Measurements from ENCODE around the gene PGP. TPM values are rescaled to one million over a fixed set of nuclear protein-coding genes. Genes with fewer than 3 reads are reported as not detected.
"Not testable (repeated sequence)": the region's sequence is repeated elsewhere in the genome, so short reads cannot be mapped to it uniquely, and the experiment has no call there.

The PGP gene
- total RNA-seq, 1 donor from 2014 or later, result 36.1 TPM

- Mint-ChIP-seq H3K36me3 (ENCODE audit: low read depth) (peaks cover 47% of the 10 kb centered on the region), H3K27ac (no peak overlapping the region), H3K9me3 (no peaks in the 10 kb centered on the region), H3K4me1 (ENCODE audit: low read depth) (peaks cover 27% of the 10 kb centered on the region), H3K27me3 (ENCODE audit: low read depth) (no peaks in the 10 kb centered on the region), H3K4me3 (ENCODE audit: low read depth) (no peak overlapping the region)
- DNase-seq (ENCODE audit: low spot score), result no peak
- intact Hi-C loops (cut with micrococcal nuclease), result no loop called here
Observed at GRCh38 chr16:2209258-2210008, 5.2 kb downstream of the PGP start.

GRCh38 chr16:2208772-2209171 lies 5.9 kb downstream of the PGP start:
- H3K4me1 Mint-ChIP-seq (ENCODE audit: low read depth), result peaks cover 29% of the 10 kb centered on the region
- no peak overlapping the region for H3K4me3 Mint-ChIP-seq (ENCODE audit: low read depth)
- H3K27ac Mint-ChIP-seq, result no peak overlapping the region
- no peaks in the 10 kb centered on the region for H3K9me3 Mint-ChIP-seq
- peaks cover 47% of the 10 kb centered on the region for H3K36me3 Mint-ChIP-seq (ENCODE audit: low read depth)
- intact Hi-C loops (cut with micrococcal nuclease), result no loop called here
- no peaks in the 10 kb centered on the region for H3K27me3 Mint-ChIP-seq (ENCODE audit: low read depth)
- no peak for DNase-seq (ENCODE audit: low spot score)

- Mint-ChIP-seq H3K27me3 (ENCODE audit: low read depth) (no peaks in the 10 kb centered on the region), H3K27ac (no peak overlapping the region), H3K4me1 (ENCODE audit: low read depth) (peaks cover 28% of the 10 kb centered on the region), H3K9me3 (no peaks in the 10 kb centered on the region), H3K4me3 (ENCODE audit: low read depth) (no peak overlapping the region), H3K36me3 (ENCODE audit: low read depth) (peaks cover 43% of the 10 kb centered on the region)
- intact Hi-C loops (cut with micrococcal nuclease), result no loop called here
- DNase-seq (ENCODE audit: low spot score), result no peak
Observed at GRCh38 chr16:2208308-2208707, 6.3 kb downstream of the PGP start.

GRCh38 chr16:2207872-2208271 lies 6.8 kb downstream of the PGP start:
- no peak for DNase-seq (ENCODE audit: low spot score)
- Mint-ChIP-seq H3K36me3 (ENCODE audit: low read depth) (peaks cover 38% of the 10 kb centered on the region), H3K27me3 (ENCODE audit: low read depth) (no peaks in the 10 kb centered on the region), H3K4me3 (ENCODE audit: low read depth) (peak overlapping the region; percentile 64), H3K9me3 (no peaks in the 10 kb centered on the region), H3K27ac (peak overlapping the region; percentile 25), H3K4me1 (ENCODE audit: low read depth) (peaks cover 25% of the 10 kb centered on the region)
- intact Hi-C loops (cut with micrococcal nuclease), result no loop called here

GRCh38 chr16:2206780-2207433 lies 7.7 kb downstream of the PGP start:
- intact Hi-C loops (cut with micrococcal nuclease), result no loop called here
- H3K27ac Mint-ChIP-seq, result peak overlapping the region; percentile 25
- H3K9me3 Mint-ChIP-seq, result no peaks in the 10 kb centered on the region
- peaks cover 19% of the 10 kb centered on the region for H3K4me1 Mint-ChIP-seq (ENCODE audit: low read depth)
- peaks cover 6% of the 10 kb centered on the region for H3K27me3 Mint-ChIP-seq (ENCODE audit: low read depth)
- peak overlapping the region; percentile 74 for H3K4me3 Mint-ChIP-seq (ENCODE audit: low read depth)
- no peak for DNase-seq (ENCODE audit: low spot score)
- H3K36me3 Mint-ChIP-seq (ENCODE audit: low read depth), result peaks cover 30% of the 10 kb centered on the region

GRCh38 chr16:2206420-2206779 lies 8.2 kb downstream of the PGP start:
- Mint-ChIP-seq H3K4me1 (ENCODE audit: low read depth) (peaks cover 18% of the 10 kb centered on the region), H3K27me3 (ENCODE audit: low read depth) (peaks cover 10% of the 10 kb centered on the region), H3K36me3 (ENCODE audit: low read depth) (peaks cover 26% of the 10 kb centered on the region), H3K27ac (peak overlapping the region; percentile 44), H3K4me3 (ENCODE audit: low read depth) (peak overlapping the region; percentile 74), H3K9me3 (no peaks in the 10 kb centered on the region)
- DNase-seq (ENCODE audit: low spot score), result no peak
- intact Hi-C loops (cut with micrococcal nuclease), result no loop called here

GRCh38 chr16:2205967-2206313 lies 8.7 kb downstream of the PGP start:
- peak overlapping the region; percentile 74 for H3K4me3 Mint-ChIP-seq (ENCODE audit: low read depth)
- DNase-seq (ENCODE audit: low spot score), result no peak
- intact Hi-C loops (cut with micrococcal nuclease), result loop anchor here (1.0 kb wide), 1 partner anchor 17 kb away; the partner anchor contains the start of gene E4F1
- H3K27ac Mint-ChIP-seq, result peak overlapping the region; percentile 69
- peaks cover 18% of the 10 kb centered on the region for H3K4me1 Mint-ChIP-seq (ENCODE audit: low read depth)
- no peaks in the 10 kb centered on the region for H3K9me3 Mint-ChIP-seq
- peaks cover 10% of the 10 kb centered on the region for H3K27me3 Mint-ChIP-seq (ENCODE audit: low read depth)
- peaks cover 26% of the 10 kb centered on the region for H3K36me3 Mint-ChIP-seq (ENCODE audit: low read depth)

GRCh38 chr16:2205104-2205966 lies 9.3 kb downstream of the PGP start, which contains the start of gene MLST8:
Gene MLST8 (plus strand): TSS chr16:2205454. CDS start chr16:2206086, 632 bp downstream.
- peak within 1 kb of the TSS; percentile 69 for H3K27ac Mint-ChIP-seq
- no peaks in the 10 kb centered on the region for H3K9me3 Mint-ChIP-seq
- H3K36me3 Mint-ChIP-seq (ENCODE audit: low read depth), result peaks cover 26% of the 10 kb centered on the region
- peaks cover 12% of the 10 kb centered on the region for H3K27me3 Mint-ChIP-seq (ENCODE audit: low read depth)
- peak within 1 kb of the TSS; percentile 81 for H3K4me3 Mint-ChIP-seq (ENCODE audit: low read depth)
- intact Hi-C loops (cut with micrococcal nuclease), result loop anchor here (1.0 kb wide), 1 partner anchor 18 kb away; the partner anchor contains the start of gene E4F1
- peaks cover 18% of the 10 kb centered on the region for H3K4me1 Mint-ChIP-seq (ENCODE audit: low read depth)
- DNase-seq (ENCODE audit: low spot score), result peak; percentile 89

GRCh38 chr16:2204416-2205103 lies 10.1 kb downstream of the PGP start:
- peak overlapping the region; percentile 81 for H3K4me3 Mint-ChIP-seq (ENCODE audit: low read depth)
- H3K27me3 Mint-ChIP-seq (ENCODE audit: low read depth), result peaks cover 18% of the 10 kb centered on the region
- H3K9me3 Mint-ChIP-seq, result no peaks in the 10 kb centered on the region
- peaks cover 26% of the 10 kb centered on the region for H3K36me3 Mint-ChIP-seq (ENCODE audit: low read depth)
- no peak for DNase-seq (ENCODE audit: low spot score)
- H3K27ac Mint-ChIP-seq, result peak overlapping the region; percentile 24
- intact Hi-C loops (cut with micrococcal nuclease), result loop anchor here (1.0 kb wide), 1 partner anchor 19 kb away; the partner anchor contains the start of gene E4F1
- H3K4me1 Mint-ChIP-seq (ENCODE audit: low read depth), result peaks cover 18% of the 10 kb centered on the region

- Mint-ChIP-seq H3K4me1 (ENCODE audit: low read depth) (peaks cover 18% of the 10 kb centered on the region), H3K36me3 (ENCODE audit: low read depth) (peaks cover 19% of the 10 kb centered on the region), H3K4me3 (ENCODE audit: low read depth) (peak overlapping the region; percentile 50), H3K27me3 (ENCODE audit: low read depth) (peaks cover 28% of the 10 kb centered on the region)
- H3K27ac Mint-ChIP-seq; intact Hi-C loops (cut with micrococcal nuclease); H3K9me3 Mint-ChIP-seq; DNase-seq (ENCODE audit: low spot score): not testable (repeated sequence)
Observed at GRCh38 chr16:2203119-2203688, 11.4 kb downstream of the PGP start.

- Mint-ChIP-seq H3K9me3 (no peaks in the 10 kb centered on the region), H3K4me1 (ENCODE audit: low read depth) (peaks cover 8% of the 10 kb centered on the region), H3K4me3 (ENCODE audit: low read depth) (no peak overlapping the region), H3K27ac (no peak overlapping the region), H3K36me3 (ENCODE audit: low read depth) (no peaks in the 10 kb centered on the region), H3K27me3 (ENCODE audit: low read depth) (peaks cover 40% of the 10 kb centered on the region)
- no peak for DNase-seq (ENCODE audit: low spot score)
- intact Hi-C loops (cut with micrococcal nuclease), result no loop called here
Observed at GRCh38 chr16:2200313-2200712, 14.3 kb downstream of the PGP start.

GRCh38 chr16:2199621-2200139 lies 15.0 kb downstream of the PGP start:
- H3K4me3 Mint-ChIP-seq (ENCODE audit: low read depth), result no peak overlapping the region
- peaks cover 46% of the 10 kb centered on the region for H3K27me3 Mint-ChIP-seq (ENCODE audit: low read depth)
- intact Hi-C loops (cut with micrococcal nuclease), result no loop called here
- H3K4me1 Mint-ChIP-seq (ENCODE audit: low read depth), result peaks cover 6% of the 10 kb centered on the region
- DNase-seq (ENCODE audit: low spot score), result no peak
- H3K36me3 Mint-ChIP-seq (ENCODE audit: low read depth), result no peaks in the 10 kb centered on the region
- H3K9me3 Mint-ChIP-seq, result no peaks in the 10 kb centered on the region
- no peak overlapping the region for H3K27ac Mint-ChIP-seq
